Measurements from ENCODE around the gene ANKS3. TPM values are rescaled to one million over a fixed set of nuclear protein-coding genes. Genes with fewer than 3 reads are reported as not detected.

Gene ANKS3
- total RNA-seq, 1 donor from 2014 or later = 28.6 TPM

- Histone ChIP-seq H3K36me3 (ENCODE audit: control insufficient read depth, insufficient read depth, low read length) (no peaks in the 10 kb centered on the region), H3K27me3 (ENCODE audit: control insufficient read depth, insufficient read depth, low read length) (no peaks in the 10 kb centered on the region), H3K4me3 (ENCODE audit: low read depth, low read length) (no peak overlapping the region)
- TF ChIP-seq CTCF (IDR thresholded peaks at IDR 0.05; ENCODE audit: insufficient read depth, low read length, poor library complexity, severe bottlenecking) = no peak
- DNase-seq (ENCODE audit: low read depth) = no peak
These were observed 20.2 kb downstream of the ANKS3 start for GRCh38 chr16:4713663-4714501.

GRCh38 chr16:4709481-4709880 is 24.6 kb downstream of the ANKS3 start:
- no peak for TF ChIP-seq CTCF (IDR thresholded peaks at IDR 0.05; ENCODE audit: insufficient read depth, low read length, poor library complexity, severe bottlenecking)
- DNase-seq (ENCODE audit: low read depth) = no peak
- H3K27me3 ChIP-seq (ENCODE audit: control insufficient read depth, insufficient read depth, low read length) = no peaks in the 10 kb centered on the region
- H3K36me3 ChIP-seq (ENCODE audit: control insufficient read depth, insufficient read depth, low read length) = no peaks in the 10 kb centered on the region
- H3K4me3 ChIP-seq (ENCODE audit: low read depth, low read length) = no peak overlapping the region

GRCh38 chr16:4706871-4707270 is 27.2 kb downstream of the ANKS3 start:
- TF ChIP-seq CTCF (IDR thresholded peaks at IDR 0.05; ENCODE audit: insufficient read depth, low read length, poor library complexity, severe bottlenecking) = no peak
- Histone ChIP-seq H3K4me3 (ENCODE audit: low read depth, low read length) (no peak overlapping the region), H3K27me3 (ENCODE audit: control insufficient read depth, insufficient read depth, low read length) (no peaks in the 10 kb centered on the region), H3K36me3 (ENCODE audit: control insufficient read depth, insufficient read depth, low read length) (no peaks in the 10 kb centered on the region)
- DNase-seq (ENCODE audit: low read depth) = no peak

- DNase-seq (ENCODE audit: low read depth) = no peak
- Histone ChIP-seq H3K36me3 (ENCODE audit: control insufficient read depth, insufficient read depth, low read length) (no peaks in the 10 kb centered on the region), H3K4me3 (ENCODE audit: low read depth, low read length) (no peak overlapping the region), H3K27me3 (ENCODE audit: control insufficient read depth, insufficient read depth, low read length) (no peaks in the 10 kb centered on the region)
- no peak for TF ChIP-seq CTCF (IDR thresholded peaks at IDR 0.05; ENCODE audit: insufficient read depth, low read length, poor library complexity, severe bottlenecking)
These were observed 29.2 kb downstream of the ANKS3 start for GRCh38 chr16:4704913-4705312.

GRCh38 chr16:4704491-4704890 is 29.6 kb downstream of the ANKS3 start:
- no peak for TF ChIP-seq CTCF (IDR thresholded peaks at IDR 0.05; ENCODE audit: insufficient read depth, low read length, poor library complexity, severe bottlenecking)
- Histone ChIP-seq H3K4me3 (ENCODE audit: low read depth, low read length) (no peak overlapping the region), H3K36me3 (ENCODE audit: control insufficient read depth, insufficient read depth, low read length) (no peaks in the 10 kb centered on the region), H3K27me3 (ENCODE audit: control insufficient read depth, insufficient read depth, low read length) (no peaks in the 10 kb centered on the region)
- DNase-seq (ENCODE audit: low read depth) = no peak

- TF ChIP-seq CTCF (IDR thresholded peaks at IDR 0.05; ENCODE audit: insufficient read depth, low read length, poor library complexity, severe bottlenecking) = no peak
- no peaks in the 10 kb centered on the region for H3K27me3 ChIP-seq (ENCODE audit: control insufficient read depth, insufficient read depth, low read length)
- no peak for DNase-seq (ENCODE audit: low read depth)
- H3K4me3 ChIP-seq (ENCODE audit: low read depth, low read length) = no peak overlapping the region
- no peaks in the 10 kb centered on the region for H3K36me3 ChIP-seq (ENCODE audit: control insufficient read depth, insufficient read depth, low read length)
These were observed 30.2 kb downstream of the ANKS3 start for GRCh38 chr16:4703906-4704305.

All from kidney epithelial cell (primary cell).